Neural progenitor cell (in vitro differentiated cells): ENCODE measurements around the gene SPRR2G. TPM values are rescaled to one million over a fixed set of nuclear protein-coding genes. Genes with fewer than 3 reads are reported as not detected.
"Not testable (repeated sequence)": the region's sequence is repeated elsewhere in the genome, so short reads cannot be mapped to it uniquely, and the experiment has no call there.

Experiments
- DNase-seq: peaks from one replicate; pipeline ENCODE4 v3.0.0-alpha.2; 2016; ENCODE audit warnings: low spot score
- H2AFZ ChIP-seq: fragments of 200-600 bp; sonication (generic); replicated peaks from 2 replicates; pipeline ENCODE4 v1.6.1; 2016; ENCODE audit warnings: antibody characterized with exemption
- H3F3A ChIP-seq: fragments of 200-600 bp; sonication (generic); 2 replicates; pipeline ENCODE4 v1.6.1; 2016; ENCODE audit warnings: antibody characterized with exemption, low read depth
- H3K27ac ChIP-seq: fragments of 200-600 bp; sonication (generic); 2 replicates; pipeline ENCODE4 v1.5.1; 2016; ENCODE audit warnings: mild to moderate bottlenecking
- H3K27me3 ChIP-seq: fragments of 200-600 bp; sonication (generic); 2 replicates; pipeline ENCODE4 v1.6.1; 2016; ENCODE audit warnings: mild to moderate bottlenecking, moderate library complexity
- H3K36me3 ChIP-seq: fragments of 200-600 bp; sonication (generic); 2 replicates; pipeline ENCODE4 v1.5.1; 2016
- H3K4me1 ChIP-seq: fragments of 200-600 bp; sonication (generic); 2 replicates; pipeline ENCODE4 v1.6.1; 2016; ENCODE audit warnings: mixed run types
- H3K4me2 ChIP-seq: fragments of 200-600 bp; sonication (generic); 2 replicates; pipeline ENCODE4 v1.6.1; 2016
- H3K4me3 ChIP-seq: fragments of 200-600 bp; sonication (generic); 2 replicates; pipeline ENCODE4 v1.5.1; 2016
- H3K79me2 ChIP-seq: fragments of 200-600 bp; sonication (generic); 2 replicates; pipeline ENCODE4 v1.6.1; 2016; ENCODE audit warnings: low read depth
- H3K9ac ChIP-seq: fragments of 200-600 bp; sonication (generic); 2 replicates; pipeline ENCODE4 v1.6.1; 2016
- H3K9me3 ChIP-seq: fragments of 200-600 bp; sonication (generic); 2 replicates; pipeline ENCODE4 v1.5.1; 2016; ENCODE audit warnings: low read depth
- H4K20me1 ChIP-seq: fragments of 200-600 bp; sonication (generic); 2 replicates; pipeline ENCODE4 v1.6.1; 2016; ENCODE audit warnings: low read depth
- H3K27ac Mint-ChIP-seq: 3 replicates; pipeline ENCODE4 v1.8.0; 2021; ENCODE audit warnings: mixed read lengths
- H3K27me3 Mint-ChIP-seq: 2 replicates; pipeline ENCODE4 v1.8.0; 2022; ENCODE audit warnings: low read depth, mild to moderate bottlenecking, inconsistent platforms, moderate library complexity, mixed read lengths; ENCODE audit not compliant: insufficient read depth
- H3K36me3 Mint-ChIP-seq: 3 replicates; pipeline ENCODE4 v1.8.0; 2021; ENCODE audit warnings: mixed read lengths
- H3K4me1 Mint-ChIP-seq: 3 replicates; pipeline ENCODE4 v1.8.0; 2021; ENCODE audit warnings: mixed read lengths
- H3K4me3 Mint-ChIP-seq: 3 replicates; pipeline ENCODE4 v1.8.0; 2021; ENCODE audit warnings: mild to moderate bottlenecking, moderate library complexity, mixed read lengths
- H3K9me3 Mint-ChIP-seq: 3 replicates; pipeline ENCODE4 v1.8.0; 2020; ENCODE audit warnings: mixed read lengths
- CTCF ChIP-seq: fragments of 200-600 bp; sonication (generic); IDR thresholded peaks from 2 replicates; pipeline ENCODE4 v1.5.1; 2017; ENCODE audit warnings: antibody characterized with exemption, mild to moderate bottlenecking
- EZH2 ChIP-seq: fragments of 200-600 bp; sonication (generic); IDR thresholded peaks from 2 replicates; pipeline ENCODE4 v1.6.1; 2017; ENCODE audit warnings: antibody characterized with exemption, mild to moderate bottlenecking, moderate library complexity
- EZH2phosphoT487 ChIP-seq: fragments of 200-600 bp; sonication (generic); IDR thresholded peaks from 2 replicates; pipeline ENCODE4 v1.6.1; 2017; ENCODE audit warnings: antibody characterized with exemption
- total RNA-seq: library from RNA; depleted of rRNA; stranded (reverse); fragments of >200 nt; gene quantifications from 2 replicates; pipeline ENCODE4 v1.2.3, GENCODE V29; 2015; ENCODE audit warnings: low replicate concordance

SPRR2G gene
- total RNA-seq, 1 donor from 2014 or later: not detected

GRCh38 chr1:153120945-153121344 is 29.7 kb downstream of the SPRR2G start:
- Histone ChIP-seq H3K4me2 (no peak overlapping the region), H3K9ac (no peak overlapping the region), H3K4me1 (no peaks in the 10 kb centered on the region), H3F3A (no peaks in the 10 kb centered on the region), H3K27ac (no peak overlapping the region), H2AFZ (no peak overlapping the region), H3K36me3 (no peaks in the 10 kb centered on the region), H3K4me3 (no peak overlapping the region), H3K9me3 (peaks cover 24% of the 10 kb centered on the region), H3K79me2 (no peaks in the 10 kb centered on the region), H3K27me3 (no peaks in the 10 kb centered on the region), H4K20me1 (no peaks in the 10 kb centered on the region)
- H3K4me3 Mint-ChIP-seq: no peak overlapping the region
- H3K4me1 Mint-ChIP-seq: peaks cover 11% of the 10 kb centered on the region
- no peak overlapping the region for H3K27ac Mint-ChIP-seq
- peaks cover 3% of the 10 kb centered on the region for H3K27me3 Mint-ChIP-seq
- peaks cover 11% of the 10 kb centered on the region for H3K9me3 Mint-ChIP-seq
- H3K36me3 Mint-ChIP-seq: peaks cover 2% of the 10 kb centered on the region
- TF ChIP-seq CTCF (no peak), EZH2 (no peak), EZH2phosphoT487 (no peak)
- DNase-seq: no peak

GRCh38 chr1:153119491-153119971 is 31.2 kb downstream of the SPRR2G start:
- no peak for TF ChIP-seq EZH2
- TF ChIP-seq EZH2phosphoT487: no peak
- Mint-ChIP-seq H3K4me3 (no peak overlapping the region), H3K36me3 (peaks cover 2% of the 10 kb centered on the region), H3K4me1 (peaks cover 11% of the 10 kb centered on the region), H3K9me3 (peaks cover 3% of the 10 kb centered on the region), H3K27ac (no peak overlapping the region), H3K27me3 (peaks cover 3% of the 10 kb centered on the region)
- H4K20me1 ChIP-seq: no peaks in the 10 kb centered on the region
- no peaks in the 10 kb centered on the region for H3K36me3 ChIP-seq
- H3K27me3 ChIP-seq: no peaks in the 10 kb centered on the region
- H3K9me3 ChIP-seq: peaks cover 19% of the 10 kb centered on the region
- H3K4me2 ChIP-seq: no peak overlapping the region
- no peaks in the 10 kb centered on the region for H3F3A ChIP-seq
- no peak overlapping the region for H3K27ac ChIP-seq
- DNase-seq: no peak
- H2AFZ ChIP-seq: no peak overlapping the region
- no peaks in the 10 kb centered on the region for H3K79me2 ChIP-seq
- no peak overlapping the region for H3K9ac ChIP-seq
- H3K4me1 ChIP-seq: no peaks in the 10 kb centered on the region
- H3K4me3 ChIP-seq: no peak overlapping the region

GRCh38 chr1:153115264-153115663 is 35.4 kb downstream of the SPRR2G start:
- not testable (repeated sequence) for H3K27ac Mint-ChIP-seq, DNase-seq

GRCh38 chr1:153113416-153113815 is 37.3 kb downstream of the SPRR2G start, which contains the start of gene SPRR2F:
SPRR2F (minus strand) TSS chr1:153113516; CDS start chr1:153112733, 783 bp downstream.
- no peak within 1 kb of the TSS for H3K27ac Mint-ChIP-seq
- no peak within 1 kb of the TSS for H2AFZ ChIP-seq
- TF ChIP-seq CTCF (no peak), EZH2phosphoT487 (no peak), EZH2 (no peak)
- H3K9me3 Mint-ChIP-seq: peaks cover 2% of the 10 kb centered on the region
- H3K4me3 Mint-ChIP-seq: no peak within 1 kb of the TSS
- no peak within 1 kb of the TSS for H3K27ac ChIP-seq
- H3K4me1 ChIP-seq: no peaks in the 10 kb centered on the region
- no peak within 1 kb of the TSS for H3K4me2 ChIP-seq
- H3K9me3 ChIP-seq: peaks cover 4% of the 10 kb centered on the region
- H3K27me3 ChIP-seq: no peaks in the 10 kb centered on the region
- no peaks in the 10 kb centered on the region for H3K79me2 ChIP-seq
- H3K36me3 ChIP-seq: no peaks in the 10 kb centered on the region
- no peaks in the 10 kb centered on the region for H3K36me3 Mint-ChIP-seq
- no peaks in the 10 kb centered on the region for H3K4me1 Mint-ChIP-seq
- no peak for DNase-seq
- no peak within 1 kb of the TSS for H3K4me3 ChIP-seq
- no peaks in the 10 kb centered on the region for H4K20me1 ChIP-seq
- H3K9ac ChIP-seq: no peak within 1 kb of the TSS
- H3K27me3 Mint-ChIP-seq: no peaks in the 10 kb centered on the region
- no peaks in the 10 kb centered on the region for H3F3A ChIP-seq

More at GRCh38 chr1:153115264-153115663, 35.4 kb downstream of the SPRR2G start:
- not testable (repeated sequence) for H3K9me3 Mint-ChIP-seq, H3K27ac ChIP-seq, H3K4me1 Mint-ChIP-seq, H3K9me3 ChIP-seq, H2AFZ ChIP-seq, H4K20me1 ChIP-seq, H3K36me3 ChIP-seq, H3K4me2 ChIP-seq, H3K79me2 ChIP-seq, H3K27me3 ChIP-seq, H3K27me3 Mint-ChIP-seq, H3K4me3 ChIP-seq, H3K4me3 Mint-ChIP-seq, H3K36me3 Mint-ChIP-seq, H3F3A ChIP-seq, H3K9ac ChIP-seq, H3K4me1 ChIP-seq

- H3K4me1 ChIP-seq, H3K4me1 Mint-ChIP-seq, H3K79me2 ChIP-seq, H3K27me3 ChIP-seq, H3K27ac ChIP-seq, H3F3A ChIP-seq, H4K20me1 ChIP-seq, H3K27me3 Mint-ChIP-seq, H3K36me3 Mint-ChIP-seq, H3K4me3 Mint-ChIP-seq, H3K27ac Mint-ChIP-seq, DNase-seq, H3K36me3 ChIP-seq, H2AFZ ChIP-seq, H3K9me3 ChIP-seq, H3K4me2 ChIP-seq, H3K4me3 ChIP-seq, H3K9me3 Mint-ChIP-seq, H3K9ac ChIP-seq: not testable (repeated sequence)
Measured at GRCh38 chr1:153112454-153112853, 38.2 kb downstream of the SPRR2G start.
